HG03039 (cell line): ENCODE measurements around the gene FEZ2.

Experiments used
- ATAC-seq: cut with Tn5 transposase; IDR thresholded peaks from one replicate; pipeline ENCODE4 v1.9.1; 2021; ENCODE audit warnings: mild to moderate bottlenecking, moderate library complexity; ENCODE audit not compliant: unreplicated experiment

The FEZ2 gene

GRCh38 chr2:36587556-36587955 lies 10.4 kb downstream of the FEZ2 start:
- ATAC-seq: no peak

DNA sequence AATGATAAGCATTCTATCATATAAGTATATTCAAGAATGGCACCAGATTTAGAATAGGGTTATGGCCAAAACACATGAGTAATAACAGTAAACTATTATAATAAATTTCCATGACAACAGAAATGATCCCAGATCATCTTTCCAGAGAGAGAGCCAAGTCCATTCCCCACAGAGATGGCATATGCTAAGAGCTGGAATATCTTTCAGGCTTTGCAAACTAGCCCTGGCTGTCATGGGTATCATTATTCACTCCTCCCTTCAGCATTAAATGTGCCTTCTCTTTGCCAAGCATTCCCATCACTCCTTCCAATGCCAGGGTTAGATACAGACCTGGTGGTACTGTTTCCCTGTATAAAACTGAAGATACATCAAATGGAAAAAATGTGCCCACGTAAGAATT lies 10.9 kb downstream of the FEZ2 start:
- no peak for ATAC-seq

GRCh38 chr2:36586672-36587071 lies 11.3 kb downstream of the FEZ2 start:
- no peak for ATAC-seq

- ATAC-seq: no peak
Observed at GRCh38 chr2:36584148-36584794, 13.7 kb downstream of the FEZ2 start.

GRCh38 chr2:36582951-36583350 lies 15.0 kb downstream of the FEZ2 start:
- ATAC-seq: no peak

- no peak for ATAC-seq
Observed at GRCh38 chr2:36582538-36582937, 15.4 kb downstream of the FEZ2 start.

- ATAC-seq: no peak
Observed at GRCh38 chr2:36579297-36579664, 18.7 kb downstream of the FEZ2 start.

DNA sequence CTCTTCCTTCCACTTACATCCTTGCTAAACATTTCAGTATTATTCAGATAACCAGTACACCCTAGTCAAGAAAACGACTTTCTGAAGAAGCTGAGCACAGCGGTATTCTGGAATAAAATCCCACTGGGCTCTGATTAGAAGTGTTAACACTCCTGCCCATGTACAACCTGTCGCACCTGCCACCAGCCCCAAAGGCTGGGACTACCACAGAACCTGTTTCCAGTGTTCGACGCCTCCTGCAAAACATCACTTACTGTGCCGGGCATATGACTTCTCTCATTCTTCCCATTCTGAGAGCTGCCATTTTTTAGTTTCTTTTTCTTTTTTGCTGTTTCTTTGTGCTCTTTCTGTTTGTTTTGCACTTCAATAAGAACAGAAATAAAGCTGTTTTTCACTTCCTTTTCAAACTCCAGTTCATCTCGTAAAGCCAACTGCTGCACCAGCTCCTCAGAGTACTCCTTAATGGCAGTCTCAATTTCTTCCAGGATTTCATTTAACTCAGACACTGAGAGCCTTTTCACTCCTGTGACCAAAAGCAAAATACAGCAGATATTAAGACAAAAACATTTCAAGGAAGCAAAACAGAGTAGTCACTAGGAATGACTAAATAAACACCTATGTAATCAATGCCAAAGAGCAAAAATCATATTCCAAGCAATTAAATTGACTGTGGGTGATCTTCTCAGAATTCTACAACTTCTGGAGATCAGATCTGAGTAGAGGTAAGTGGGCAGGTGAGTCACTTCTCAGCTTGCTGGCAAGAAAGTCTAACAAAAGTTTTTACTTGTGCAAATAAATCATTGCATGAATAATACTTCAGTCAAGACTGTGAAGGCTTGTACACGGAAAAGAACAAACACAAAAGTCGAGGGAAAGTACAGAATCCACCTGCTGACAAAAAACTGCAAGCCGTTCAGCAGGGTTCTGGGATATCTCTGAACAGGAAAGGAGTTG lies 19.3 kb downstream of the FEZ2 start:
- ATAC-seq: no peak

DNA sequence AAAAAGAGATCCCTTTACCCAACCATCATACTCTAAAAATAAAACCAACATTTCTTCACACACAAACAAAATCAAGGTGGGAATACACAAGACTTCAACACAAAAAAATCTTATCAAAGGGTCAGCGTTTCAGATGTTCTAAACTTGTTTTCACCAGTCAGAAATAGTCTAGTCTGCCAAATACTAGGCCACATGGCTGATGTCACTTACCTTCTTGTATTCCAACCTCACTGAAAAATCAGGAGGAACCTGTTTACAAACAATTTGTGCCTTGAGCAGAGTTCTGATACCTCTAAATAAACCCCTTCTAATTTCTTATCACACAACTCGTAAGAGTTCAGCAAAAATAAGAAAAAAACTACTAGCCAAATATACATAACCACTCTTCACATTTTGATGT lies 20.1 kb downstream of the FEZ2 start:
- ATAC-seq: no peak

DNA sequence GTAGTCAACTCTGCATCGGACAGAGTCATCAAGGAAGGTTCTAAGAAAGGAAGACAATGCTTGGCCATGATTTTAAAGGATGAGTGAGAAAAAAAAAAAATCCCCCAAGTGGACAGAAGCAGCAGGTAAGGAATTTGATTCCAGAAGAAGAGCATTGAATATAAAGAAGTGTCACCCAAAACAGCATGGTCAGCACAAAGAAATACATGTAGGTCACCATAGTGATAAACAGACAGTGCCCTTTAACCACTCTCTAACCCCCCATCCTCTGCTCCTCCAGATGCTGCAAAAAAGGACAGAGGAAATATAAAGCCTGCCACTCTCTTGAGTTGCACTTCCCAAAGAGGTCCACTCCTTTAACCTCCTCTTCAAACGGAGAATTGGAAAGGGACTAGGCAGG lies 23.4 kb downstream of the FEZ2 start:
- ATAC-seq: no peak

DNA sequence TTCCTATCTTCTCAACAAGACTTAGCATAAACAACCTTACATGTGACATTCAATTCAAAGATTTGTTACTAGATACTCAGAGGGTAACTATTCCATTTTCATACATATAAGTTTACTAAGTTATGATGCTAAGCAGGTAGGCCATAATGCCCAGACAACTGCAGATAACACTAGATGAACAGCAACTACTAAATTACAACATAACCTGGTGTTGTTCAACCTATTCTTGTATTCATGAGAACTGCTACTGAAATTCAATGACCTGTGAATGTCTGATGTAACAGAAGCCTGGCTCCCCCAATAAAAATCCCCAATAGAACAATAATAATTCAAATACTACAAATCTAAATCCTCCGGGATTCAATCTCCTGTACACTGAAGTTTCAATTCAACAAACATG lies 24.8 kb downstream of the FEZ2 start:
- ATAC-seq: no peak

GRCh38 chr2:36572719-36573059 lies 25.3 kb downstream of the FEZ2 start:
- ATAC-seq: no peak

- ATAC-seq: no peak
Observed at GRCh38 chr2:36572054-36572718, 25.8 kb downstream of the FEZ2 start.

GRCh38 chr2:36570416-36570815 lies 27.6 kb downstream of the FEZ2 start:
- ATAC-seq: no peak

DNA sequence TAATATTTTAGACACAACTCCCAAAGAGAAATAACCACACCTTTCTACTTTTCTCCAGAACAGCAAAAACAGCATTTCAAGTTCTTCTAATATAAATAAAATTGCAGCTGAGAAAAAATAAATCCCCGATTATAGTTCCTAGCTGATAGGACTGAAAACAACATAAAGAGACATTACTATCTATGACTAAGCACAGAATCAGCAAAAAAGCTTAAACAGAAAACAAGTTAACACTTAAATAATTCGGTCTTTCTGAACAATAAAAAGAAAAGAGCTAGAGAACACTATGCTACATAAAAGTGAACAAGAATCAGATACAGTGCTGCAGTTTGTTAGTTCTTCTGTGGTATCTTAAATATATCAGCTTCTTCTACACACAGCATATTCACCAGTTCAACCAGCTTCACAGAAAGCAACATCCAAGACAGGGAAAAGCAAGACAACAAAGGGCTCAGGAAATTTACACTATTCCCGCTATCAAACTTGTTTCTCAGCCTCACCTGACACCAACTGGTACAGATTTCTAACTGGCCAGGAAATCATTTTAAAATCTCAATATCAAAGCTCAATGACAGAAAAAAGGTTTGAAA lies 28.6 kb downstream of the FEZ2 start:
- no peak for ATAC-seq

DNA sequence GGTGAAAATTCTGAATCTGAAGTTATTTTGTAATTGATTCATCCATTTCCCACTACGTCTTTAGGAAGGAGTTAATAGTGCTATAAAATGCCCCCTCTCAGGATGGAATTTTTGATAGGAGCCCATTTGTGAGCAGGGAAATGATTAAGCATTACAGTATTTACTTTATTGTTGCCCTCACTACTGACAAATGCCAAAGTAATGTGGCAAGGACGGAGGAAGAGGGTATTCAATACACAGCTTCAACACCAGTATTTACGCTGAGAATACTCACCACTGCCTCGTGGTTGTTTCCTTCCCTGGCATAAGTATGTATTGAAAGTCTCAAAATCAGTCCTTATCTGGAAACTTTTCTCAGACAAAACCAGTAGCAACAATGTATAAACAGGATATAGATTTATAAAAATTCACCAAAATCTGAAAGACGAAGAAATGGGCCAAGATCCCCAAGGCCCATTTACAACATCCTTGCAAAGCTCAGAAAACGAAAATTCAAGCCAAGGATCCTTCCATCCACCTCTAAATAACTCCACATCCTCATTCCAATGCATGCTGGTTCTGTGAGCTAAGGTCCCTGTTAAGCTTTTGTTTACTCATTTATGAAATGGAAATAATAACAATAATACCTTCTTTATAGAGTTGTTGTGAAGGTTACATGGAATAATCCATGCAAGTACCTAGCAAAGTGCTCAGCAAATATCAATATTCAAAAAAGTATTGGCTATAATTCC lies 29.3 kb downstream of the FEZ2 start:
- ATAC-seq: no peak

DNA sequence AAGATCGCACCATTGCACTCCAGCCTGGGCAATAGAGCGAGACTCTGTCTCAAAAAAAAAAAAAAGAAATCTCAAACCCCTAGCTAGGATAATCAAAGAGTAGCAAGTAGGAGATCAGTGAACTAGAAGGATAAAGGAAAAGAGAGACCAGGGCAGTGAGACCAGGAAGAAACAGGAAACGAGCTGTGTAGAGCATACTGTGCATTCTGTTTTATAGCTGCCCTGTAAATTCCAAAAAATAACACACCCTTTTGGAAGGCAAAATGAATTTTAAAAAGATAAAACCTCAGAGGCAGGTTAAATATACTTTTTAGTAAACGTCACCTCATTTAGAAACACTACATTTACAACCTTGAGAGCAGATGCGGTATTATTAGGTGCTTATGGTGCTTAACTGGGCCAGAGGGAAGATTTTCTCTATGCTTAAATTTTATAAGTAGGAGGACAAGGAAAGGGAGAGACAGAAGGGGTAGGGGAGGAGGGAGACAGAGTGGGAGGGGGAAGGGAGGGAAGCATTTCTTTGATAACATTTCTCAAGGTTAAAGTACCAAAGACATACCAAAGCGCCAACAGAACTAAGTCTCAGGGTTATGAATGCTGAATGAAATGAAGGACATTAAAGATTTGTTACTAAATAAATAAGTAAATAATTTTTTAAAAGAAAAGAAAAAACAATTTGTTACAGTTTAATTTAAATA lies 30.1 kb downstream of the FEZ2 start:
- ATAC-seq: no peak

DNA sequence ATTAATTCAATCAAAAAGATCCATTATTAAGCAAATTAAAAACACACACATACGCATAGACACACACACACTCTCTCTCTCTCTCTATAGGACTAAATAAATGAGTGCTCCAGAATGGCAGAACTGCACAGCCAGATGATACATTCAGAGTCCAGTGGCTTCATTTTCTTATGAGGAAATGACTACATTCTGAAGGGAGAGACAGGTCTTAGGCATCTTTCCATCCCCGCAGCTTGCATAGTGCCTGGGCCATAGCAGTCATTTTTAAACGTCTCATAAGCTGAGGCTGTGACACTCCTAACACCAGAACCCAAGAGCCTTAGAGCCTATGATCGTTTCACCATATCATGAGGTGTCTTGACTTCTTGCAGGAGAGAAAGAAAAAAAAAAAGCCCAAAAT lies 31.1 kb downstream of the FEZ2 start:
- no peak for ATAC-seq

DNA sequence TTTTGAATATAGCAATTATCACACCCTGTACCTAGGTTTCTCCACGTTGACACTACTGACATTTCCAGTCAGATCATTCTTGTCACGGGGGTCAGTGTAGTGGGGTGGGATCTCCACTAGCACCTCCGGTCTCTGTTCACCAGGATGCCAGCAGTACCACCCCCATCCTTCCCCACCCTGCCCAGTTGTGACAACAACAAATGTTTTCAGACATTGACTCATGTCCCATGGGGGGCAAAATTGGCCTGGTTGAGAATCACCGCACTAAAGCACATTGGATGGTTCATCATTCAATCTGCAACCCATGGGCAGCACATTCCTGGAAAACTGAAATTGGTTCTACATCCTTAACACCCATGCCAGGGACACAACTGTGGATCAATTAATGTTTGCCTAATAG lies 32.3 kb downstream of the FEZ2 start:
- no peak for ATAC-seq

DNA sequence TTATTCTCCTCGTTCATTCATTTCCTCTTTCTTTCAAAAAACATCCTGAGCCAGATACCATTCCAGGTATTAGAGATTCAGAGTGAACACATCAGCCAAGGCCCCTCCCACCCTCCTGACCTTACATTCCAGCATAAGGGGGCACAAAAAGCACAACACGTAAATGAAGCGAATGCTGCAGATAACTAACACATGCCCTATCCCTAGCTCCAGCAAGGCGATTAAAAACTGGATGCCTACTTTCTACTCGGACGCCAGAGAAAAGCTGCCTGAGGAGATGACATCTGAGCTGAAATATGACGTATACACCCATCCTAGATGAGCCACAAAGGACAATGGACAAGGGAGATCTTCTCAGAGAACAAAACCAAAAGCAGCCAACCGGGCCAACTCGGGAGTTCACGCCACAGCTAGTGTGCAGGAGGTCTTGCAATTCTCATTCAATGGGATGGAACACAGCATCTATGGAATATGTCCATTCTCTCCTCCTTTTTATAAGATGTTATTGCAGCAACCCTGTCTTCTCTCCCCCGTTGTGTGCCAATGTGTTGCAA lies 33.5 kb downstream of the FEZ2 start:
- no peak for ATAC-seq
